ENCODE results near the gene SND1. TPM values are rescaled to one million over a fixed set of nuclear protein-coding genes. Genes with fewer than 3 reads are reported as not detected.

SND1 gene
- total RNA-seq, 1 donor = 241 TPM

DNA sequence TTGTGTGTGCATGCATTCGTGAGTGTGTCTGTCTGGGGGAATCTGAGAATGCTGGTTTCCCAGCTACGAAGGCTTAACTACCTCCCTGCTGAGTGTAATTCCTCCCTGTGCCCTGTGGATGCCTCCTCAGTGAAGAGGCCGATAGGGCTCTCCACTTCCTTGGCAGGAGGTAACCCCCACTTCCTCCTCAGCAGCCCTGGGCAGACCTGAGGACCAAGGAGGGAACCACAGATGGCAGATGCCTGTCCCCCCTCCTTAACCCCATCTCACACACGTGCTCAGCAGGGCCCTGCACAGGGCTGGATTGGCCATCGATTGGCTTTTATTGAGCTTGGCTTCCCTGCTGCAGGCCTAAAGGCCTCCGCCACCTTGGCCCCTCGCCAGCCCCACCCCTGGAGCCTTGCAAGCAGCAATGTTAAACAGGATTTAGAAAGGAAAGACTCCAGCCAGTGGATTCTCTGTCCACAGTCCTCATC lies 424.8 kb downstream of the SND1 start:
- DNase-seq (ENCODE audit: low read depth) = peak; percentile 18
- no peak overlapping the region for H3K4me3 ChIP-seq (ENCODE audit: low read depth, low read length)
- TF ChIP-seq, protein P1, sequence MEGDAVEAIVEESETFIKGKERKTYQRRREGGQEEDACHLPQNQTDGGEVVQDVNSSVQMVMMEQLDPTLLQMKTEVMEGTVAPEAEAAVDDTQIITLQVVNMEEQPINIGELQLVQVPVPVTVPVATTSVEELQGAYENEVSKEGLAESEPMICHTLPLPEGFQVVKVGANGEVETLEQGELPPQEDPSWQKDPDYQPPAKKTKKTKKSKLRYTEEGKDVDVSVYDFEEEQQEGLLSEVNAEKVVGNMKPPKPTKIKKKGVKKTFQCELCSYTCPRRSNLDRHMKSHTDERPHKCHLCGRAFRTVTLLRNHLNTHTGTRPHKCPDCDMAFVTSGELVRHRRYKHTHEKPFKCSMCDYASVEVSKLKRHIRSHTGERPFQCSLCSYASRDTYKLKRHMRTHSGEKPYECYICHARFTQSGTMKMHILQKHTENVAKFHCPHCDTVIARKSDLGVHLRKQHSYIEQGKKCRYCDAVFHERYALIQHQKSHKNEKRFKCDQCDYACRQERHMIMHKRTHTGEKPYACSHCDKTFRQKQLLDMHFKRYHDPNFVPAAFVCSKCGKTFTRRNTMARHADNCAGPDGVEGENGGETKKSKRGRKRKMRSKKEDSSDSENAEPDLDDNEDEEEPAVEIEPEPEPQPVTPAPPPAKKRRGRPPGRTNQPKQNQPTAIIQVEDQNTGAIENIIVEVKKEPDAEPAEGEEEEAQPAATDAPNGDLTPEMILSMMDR (IDR thresholded peaks at IDR 0.05; ENCODE audit: insufficient read depth, low read depth, low read length) = no peak

DNA sequence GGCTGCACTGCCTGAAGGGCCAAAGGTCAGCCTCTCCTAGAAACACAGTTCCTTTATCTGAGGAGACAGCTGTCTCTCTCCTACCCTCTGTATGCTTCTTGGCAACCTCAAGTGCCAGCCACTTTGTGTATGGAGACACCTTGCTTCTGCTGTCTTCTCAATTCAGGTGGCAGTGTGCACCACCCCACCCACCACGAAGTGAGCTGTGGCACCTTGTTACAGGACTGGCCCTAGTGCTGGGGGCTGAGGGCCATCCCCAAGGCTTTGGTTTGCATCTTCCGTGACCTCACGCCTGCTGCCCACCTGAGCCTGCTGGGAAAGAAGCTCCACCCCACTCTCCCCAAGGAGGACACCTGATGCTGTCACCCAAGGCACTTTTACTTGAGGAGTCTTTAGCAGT lies 426.3 kb downstream of the SND1 start:
- no peak overlapping the region for H3K4me3 ChIP-seq (ENCODE audit: low read depth, low read length)
- DNase-seq (ENCODE audit: low read depth) = no peak
- TF ChIP-seq, protein P1 (IDR thresholded peaks at IDR 0.05; ENCODE audit: insufficient read depth, low read depth, low read length) = no peak

- no peak overlapping the region for H3K4me3 ChIP-seq (ENCODE audit: low read depth, low read length)
- DNase-seq (ENCODE audit: low read depth) = no peak
- TF ChIP-seq, protein P1 (IDR thresholded peaks at IDR 0.05; ENCODE audit: insufficient read depth, low read depth, low read length) = no peak
These were observed 428.2 kb downstream of the SND1 start for GRCh38 chr7:128080169-128080568.

DNA sequence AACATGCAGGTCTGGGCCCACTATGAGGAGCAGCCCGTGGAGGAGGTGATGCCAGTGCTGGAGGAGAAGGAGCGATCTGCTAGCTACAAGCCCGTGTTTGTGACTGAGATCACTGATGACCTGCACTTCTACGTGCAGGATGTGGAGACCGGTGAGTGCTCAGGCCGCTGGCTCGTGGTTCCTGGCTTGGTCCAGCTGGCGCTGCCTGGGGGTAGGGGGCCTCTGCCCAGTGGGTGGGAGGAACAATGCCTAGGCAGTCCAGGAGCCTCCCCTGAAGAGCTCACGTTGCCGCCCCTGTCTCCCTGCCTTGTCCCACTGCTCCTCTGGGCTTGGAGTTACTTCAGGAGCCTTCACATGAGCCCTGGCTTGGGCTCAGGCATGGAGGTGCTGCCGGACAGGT lies 429.4 kb downstream of the SND1 start:
- H3K4me3 ChIP-seq (ENCODE audit: low read depth, low read length) = no peak overlapping the region
- TF ChIP-seq, protein P1 (IDR thresholded peaks at IDR 0.05; ENCODE audit: insufficient read depth, low read depth, low read length) = no peak
- no peak for DNase-seq (ENCODE audit: low read depth)

- DNase-seq (ENCODE audit: low read depth) = no peak
- TF ChIP-seq, protein P1 (IDR thresholded peaks at IDR 0.05; ENCODE audit: insufficient read depth, low read depth, low read length) = no peak
These were observed 429.8 kb downstream of the SND1 start for GRCh38 chr7:128081808-128082207.

DNA sequence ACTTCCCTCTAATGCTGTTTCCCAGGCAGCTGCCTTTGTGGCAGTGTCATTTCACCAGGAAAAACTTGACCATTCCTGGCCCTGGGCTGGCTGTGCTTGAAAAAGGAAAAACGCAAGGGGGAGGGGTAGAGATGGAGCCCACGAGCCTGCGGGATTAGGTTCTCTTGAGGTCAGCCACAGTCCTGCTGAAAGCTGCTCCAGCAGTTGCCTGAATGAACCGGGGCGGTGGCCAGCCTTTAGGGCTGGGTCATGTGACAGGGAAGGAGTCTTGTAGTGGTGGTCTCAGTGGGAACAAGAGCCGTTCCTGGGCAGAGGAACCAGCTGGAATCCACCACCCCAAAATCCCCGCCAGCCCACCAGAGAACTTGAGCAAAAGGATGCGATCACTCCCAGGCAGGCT lies 430.4 kb downstream of the SND1 start:
- no peak overlapping the region for H3K4me3 ChIP-seq (ENCODE audit: low read depth, low read length)
- DNase-seq (ENCODE audit: low read depth) = peak; percentile 14
- TF ChIP-seq, protein P1 (IDR thresholded peaks at IDR 0.05; ENCODE audit: insufficient read depth, low read depth, low read length) = no peak

More at GRCh38 chr7:128081808-128082207, 429.8 kb downstream of the SND1 start:
- no peak overlapping the region for H3K4me3 ChIP-seq (ENCODE audit: low read depth, low read length)
